ENCODE results near the gene SLC7A14.

DNA sequence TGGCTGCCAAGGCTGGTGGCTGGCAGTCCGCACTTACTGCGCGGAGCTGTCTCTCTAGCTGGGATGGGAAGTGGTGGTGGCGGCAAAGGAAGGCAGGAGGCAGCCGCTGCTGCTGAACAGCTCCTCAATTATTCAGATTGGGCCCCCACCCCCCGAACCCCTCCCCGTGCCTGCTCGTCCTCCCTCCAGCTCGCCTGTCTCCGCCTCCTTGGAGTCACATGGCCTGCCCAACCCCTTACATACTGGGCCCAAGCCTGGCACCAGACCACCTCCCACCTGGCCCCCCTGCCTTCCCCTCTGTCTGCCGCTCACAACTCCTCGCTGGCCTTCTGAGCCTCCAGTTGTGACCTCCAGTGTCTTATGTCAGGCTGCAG lies at the start of gene SLC7A14:
- TF ChIP-seq, protein P1, sequence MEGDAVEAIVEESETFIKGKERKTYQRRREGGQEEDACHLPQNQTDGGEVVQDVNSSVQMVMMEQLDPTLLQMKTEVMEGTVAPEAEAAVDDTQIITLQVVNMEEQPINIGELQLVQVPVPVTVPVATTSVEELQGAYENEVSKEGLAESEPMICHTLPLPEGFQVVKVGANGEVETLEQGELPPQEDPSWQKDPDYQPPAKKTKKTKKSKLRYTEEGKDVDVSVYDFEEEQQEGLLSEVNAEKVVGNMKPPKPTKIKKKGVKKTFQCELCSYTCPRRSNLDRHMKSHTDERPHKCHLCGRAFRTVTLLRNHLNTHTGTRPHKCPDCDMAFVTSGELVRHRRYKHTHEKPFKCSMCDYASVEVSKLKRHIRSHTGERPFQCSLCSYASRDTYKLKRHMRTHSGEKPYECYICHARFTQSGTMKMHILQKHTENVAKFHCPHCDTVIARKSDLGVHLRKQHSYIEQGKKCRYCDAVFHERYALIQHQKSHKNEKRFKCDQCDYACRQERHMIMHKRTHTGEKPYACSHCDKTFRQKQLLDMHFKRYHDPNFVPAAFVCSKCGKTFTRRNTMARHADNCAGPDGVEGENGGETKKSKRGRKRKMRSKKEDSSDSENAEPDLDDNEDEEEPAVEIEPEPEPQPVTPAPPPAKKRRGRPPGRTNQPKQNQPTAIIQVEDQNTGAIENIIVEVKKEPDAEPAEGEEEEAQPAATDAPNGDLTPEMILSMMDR (IDR thresholded peaks at IDR 0.05) = no peak
- no peak for TF ChIP-seq POLR2A (IDR thresholded peaks at IDR 0.05)
